HG03135 (cell line): ENCODE data around the gene RAPGEF5.
A peak's percentile ranks its signal among the peaks of the same experiment; 100 is the strongest.

Experiments used
- ATAC-seq: cut with Tn5 transposase; IDR thresholded peaks from one replicate; pipeline ENCODE4 v1.9.1; 2021; ENCODE audit warnings: mild to moderate bottlenecking, moderate library complexity; ENCODE audit not compliant: unreplicated experiment

RAPGEF5 gene

GRCh38 chr7:22167482-22167881 is 189.5 kb downstream of the RAPGEF5 start:
- no peak for ATAC-seq

- ATAC-seq, result no peak
Measured at GRCh38 chr7:22166928-22167327, 190.0 kb downstream of the RAPGEF5 start.

GRCh38 chr7:22159341-22159740 is 197.6 kb downstream of the RAPGEF5 start:
- ATAC-seq, result no peak

- no peak for ATAC-seq
Measured at GRCh38 chr7:22157552-22157951, 199.4 kb downstream of the RAPGEF5 start.

- ATAC-seq, result no peak
Measured at GRCh38 chr7:22156205-22156604, 200.7 kb downstream of the RAPGEF5 start.

GRCh38 chr7:22154143-22154529 is 202.8 kb downstream of the RAPGEF5 start:
- ATAC-seq, result no peak

- ATAC-seq, result no peak
Measured at GRCh38 chr7:22153432-22154142, 203.4 kb downstream of the RAPGEF5 start.

GRCh38 chr7:22152690-22153089 is 204.3 kb downstream of the RAPGEF5 start:
- no peak for ATAC-seq

- ATAC-seq, result no peak
Measured at GRCh38 chr7:22151901-22152300, 205.1 kb downstream of the RAPGEF5 start.

- ATAC-seq, result no peak
Measured at GRCh38 chr7:22150221-22150620, 206.7 kb downstream of the RAPGEF5 start.

GRCh38 chr7:22147868-22148267 is 209.1 kb downstream of the RAPGEF5 start:
- no peak for ATAC-seq

GRCh38 chr7:22146961-22147512 is 209.9 kb downstream of the RAPGEF5 start:
- peak; percentile 59 for ATAC-seq

- no peak for ATAC-seq
Measured at GRCh38 chr7:22144950-22145349, 212.0 kb downstream of the RAPGEF5 start.

- no peak for ATAC-seq
Measured at GRCh38 chr7:22143491-22143890, 213.5 kb downstream of the RAPGEF5 start.

GRCh38 chr7:22142572-22142971 is 214.4 kb downstream of the RAPGEF5 start:
- ATAC-seq, result no peak

GRCh38 chr7:22141355-22141754 is 215.6 kb downstream of the RAPGEF5 start:
- no peak for ATAC-seq

- no peak for ATAC-seq
Measured at GRCh38 chr7:22140578-22140977, 216.4 kb downstream of the RAPGEF5 start.

GRCh38 chr7:22138886-22139285 is 218.1 kb downstream of the RAPGEF5 start:
- no peak for ATAC-seq

GRCh38 chr7:22138106-22138505 is 218.8 kb downstream of the RAPGEF5 start:
- no peak for ATAC-seq

- no peak for ATAC-seq
Measured at GRCh38 chr7:22137466-22137865, 219.5 kb downstream of the RAPGEF5 start.

- no peak for ATAC-seq
Measured at GRCh38 chr7:22137026-22137425, 219.9 kb downstream of the RAPGEF5 start.

GRCh38 chr7:22129819-22130580 is 227.0 kb downstream of the RAPGEF5 start:
- no peak for ATAC-seq
